ENCODE data around the gene RNLS.

- no peak for TF ChIP-seq ZNF140 (tag by site-specific recombination; IDR thresholded peaks at IDR 0.05)
- TF ChIP-seq, protein P1, sequence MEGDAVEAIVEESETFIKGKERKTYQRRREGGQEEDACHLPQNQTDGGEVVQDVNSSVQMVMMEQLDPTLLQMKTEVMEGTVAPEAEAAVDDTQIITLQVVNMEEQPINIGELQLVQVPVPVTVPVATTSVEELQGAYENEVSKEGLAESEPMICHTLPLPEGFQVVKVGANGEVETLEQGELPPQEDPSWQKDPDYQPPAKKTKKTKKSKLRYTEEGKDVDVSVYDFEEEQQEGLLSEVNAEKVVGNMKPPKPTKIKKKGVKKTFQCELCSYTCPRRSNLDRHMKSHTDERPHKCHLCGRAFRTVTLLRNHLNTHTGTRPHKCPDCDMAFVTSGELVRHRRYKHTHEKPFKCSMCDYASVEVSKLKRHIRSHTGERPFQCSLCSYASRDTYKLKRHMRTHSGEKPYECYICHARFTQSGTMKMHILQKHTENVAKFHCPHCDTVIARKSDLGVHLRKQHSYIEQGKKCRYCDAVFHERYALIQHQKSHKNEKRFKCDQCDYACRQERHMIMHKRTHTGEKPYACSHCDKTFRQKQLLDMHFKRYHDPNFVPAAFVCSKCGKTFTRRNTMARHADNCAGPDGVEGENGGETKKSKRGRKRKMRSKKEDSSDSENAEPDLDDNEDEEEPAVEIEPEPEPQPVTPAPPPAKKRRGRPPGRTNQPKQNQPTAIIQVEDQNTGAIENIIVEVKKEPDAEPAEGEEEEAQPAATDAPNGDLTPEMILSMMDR (tag by site-specific recombination; IDR thresholded peaks at IDR 0.05) = no peak
- TF ChIP-seq ZNF629 (tag by site-specific recombination; IDR thresholded peaks at IDR 0.05) = no peak
- TF ChIP-seq ZNF513 (tag by site-specific recombination; IDR thresholded peaks at IDR 0.05) = no peak
- no peak for TF ChIP-seq YY2 (tag by site-specific recombination; IDR thresholded peaks at IDR 0.05)
- TF ChIP-seq PRDM10 (tag by site-specific recombination; IDR thresholded peaks at IDR 0.05) = no peak
- no peak for TF ChIP-seq ZNF548 (tag by site-specific recombination; IDR thresholded peaks at IDR 0.05)
- no peak for TF ChIP-seq ZSCAN30 (tag by site-specific recombination; IDR thresholded peaks at IDR 0.05)
- TF ChIP-seq ZBTB20 (tag by site-specific recombination; IDR thresholded peaks at IDR 0.05) = peak; percentile 76
- TF ChIP-seq ZNF274 (IDR thresholded peaks at IDR 0.05; ENCODE audit: low read length) = no peak
- TF ChIP-seq ZNF274 (tag by site-specific recombination; IDR thresholded peaks at IDR 0.05; ENCODE audit: borderline replicate concordance) = no peak
- no peak for TF ChIP-seq PRDM1 (tag by site-specific recombination; IDR thresholded peaks at IDR 0.05)
These were observed 267.4 kb downstream of the RNLS start for GRCh38 chr10:88315755-88316154.
